GM20431 (cell line): ENCODE measurements around the gene RDH13.

Experiments used
- in situ Hi-C: fragments of 300-500 bp; cut with MseI, MboI; formaldehyde crosslinking; loops from one replicate; pipeline ENCODE4 v1.15.0; 2020; ENCODE audit warnings: low sequenced_read_pairs; ENCODE audit not compliant: unreplicated experiment

Gene RDH13

DNA sequence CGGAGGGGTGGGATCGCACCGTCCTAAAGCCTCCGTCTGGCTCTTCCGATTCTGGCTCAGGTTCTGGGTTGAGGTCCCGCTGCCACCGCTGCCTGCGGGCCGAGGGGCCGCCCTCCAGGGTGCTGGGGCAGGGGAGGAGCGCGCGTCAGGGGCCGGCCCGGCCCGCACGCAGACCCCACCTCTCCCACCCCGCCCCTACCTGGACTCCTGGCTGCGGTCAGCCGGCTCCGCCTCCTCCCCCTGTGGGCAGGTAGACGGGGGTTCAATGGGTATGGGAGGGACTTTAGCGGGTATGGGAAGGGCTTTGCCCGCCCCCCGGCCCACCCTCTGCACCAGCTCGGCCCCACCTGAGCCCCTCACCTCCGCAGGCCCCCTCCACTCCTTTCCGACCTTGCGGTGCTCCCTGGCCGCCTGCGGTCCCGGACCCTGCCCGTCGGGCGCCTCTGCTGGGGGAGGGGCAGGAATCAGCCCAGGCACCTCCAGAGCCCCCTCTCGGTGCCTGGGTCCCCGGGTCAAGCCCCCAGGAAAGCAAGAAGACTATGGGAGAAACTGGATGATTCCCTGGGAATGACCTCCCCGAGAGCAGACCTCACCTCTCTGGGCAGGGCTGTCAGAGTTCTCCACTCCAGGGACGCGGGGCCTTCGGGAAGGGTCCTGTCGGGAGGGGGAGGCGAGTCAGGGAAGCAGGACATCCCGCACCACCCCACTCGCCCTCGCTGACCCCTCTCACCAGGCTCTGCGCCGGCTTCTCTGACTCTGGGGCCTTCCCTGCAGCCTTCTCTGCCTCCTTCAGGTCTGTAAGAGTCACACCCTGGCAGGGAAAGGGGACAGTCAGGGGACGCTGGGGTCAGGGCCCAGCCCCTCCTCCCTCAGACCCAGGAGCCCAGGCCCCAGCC lies 29.7 kb upstream of the RDH13 start:
- in situ Hi-C loops: no loop called here

DNA sequence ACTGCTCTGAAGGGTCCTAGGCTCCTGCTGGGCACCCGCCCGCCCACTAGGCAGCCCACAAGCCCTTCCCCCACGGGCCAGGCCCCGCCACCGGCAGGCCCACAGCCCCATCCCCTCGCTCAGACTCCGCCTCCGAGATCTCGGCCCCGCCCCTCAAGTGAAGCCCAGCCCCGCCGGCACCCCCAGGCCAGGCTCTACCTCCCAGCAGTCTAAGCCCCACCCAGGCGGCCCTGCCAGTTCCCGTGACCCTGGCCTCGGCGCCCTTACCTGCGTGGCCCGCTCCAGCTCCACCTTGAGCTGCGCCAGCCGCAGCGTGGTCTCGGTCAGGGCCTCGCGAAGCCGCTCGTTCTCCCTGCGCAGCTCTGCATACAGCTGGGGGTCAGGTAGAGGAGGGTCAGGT lies 29.0 kb upstream of the RDH13 start:
- in situ Hi-C loops: no loop called here

DNA sequence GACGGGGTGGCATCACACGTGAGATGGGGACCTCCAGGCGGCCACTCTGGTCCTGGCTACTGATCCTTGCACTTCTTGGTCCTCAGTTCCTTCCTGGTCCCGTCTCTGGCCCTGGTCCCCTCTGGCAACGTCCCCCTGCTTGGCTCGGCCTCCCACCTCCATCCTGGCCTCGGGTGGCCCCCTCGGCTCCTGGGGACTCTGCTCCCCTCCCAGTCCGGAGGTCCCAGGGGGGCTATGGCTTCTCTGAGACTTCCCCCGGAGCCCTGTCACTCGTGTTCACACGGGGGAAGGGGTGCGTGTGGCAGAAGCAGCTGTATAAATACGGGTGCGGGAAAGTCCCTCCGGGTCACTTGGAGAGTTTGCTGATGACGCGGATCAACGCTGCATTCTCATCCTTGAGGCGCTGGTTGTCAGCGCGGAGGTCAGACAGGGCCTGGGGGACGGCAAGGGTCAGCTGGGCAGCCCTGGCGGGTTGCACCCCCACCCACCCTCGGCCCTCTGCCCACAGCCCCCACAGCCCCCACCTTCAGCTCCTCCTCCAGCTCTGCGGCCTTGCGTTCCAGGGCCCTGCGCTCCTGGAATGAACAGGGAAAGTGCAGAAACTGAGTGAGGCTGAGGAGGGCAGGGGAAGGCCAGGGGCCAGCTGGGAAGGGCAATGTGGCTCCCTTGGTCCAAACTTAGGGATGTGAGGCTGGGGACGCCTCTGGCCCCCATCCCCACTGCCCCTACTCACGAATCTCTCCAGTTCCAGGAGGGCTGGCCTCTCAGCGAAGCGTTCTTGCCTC lies 28.4 kb upstream of the RDH13 start:
- in situ Hi-C loops: no loop called here

DNA sequence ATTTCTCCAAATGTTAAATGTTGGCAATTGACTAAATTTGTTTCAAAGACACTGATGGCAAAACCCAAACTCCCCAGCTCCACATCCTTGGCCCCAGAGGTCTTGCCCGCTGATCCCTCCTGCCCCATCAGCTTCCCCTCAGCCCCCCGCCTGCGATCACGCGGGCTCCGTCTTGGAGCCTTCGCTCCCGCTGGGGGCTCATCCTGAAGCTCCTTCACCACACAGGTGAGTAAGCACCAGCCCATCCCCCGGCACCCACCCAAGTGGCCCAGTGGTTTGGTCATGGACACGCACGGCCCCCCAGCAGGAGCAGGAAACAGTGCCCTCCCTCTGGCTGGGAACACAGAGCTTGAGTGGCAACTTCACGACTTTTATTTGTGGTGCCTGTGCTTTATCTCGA lies 27.6 kb upstream of the RDH13 start:
- in situ Hi-C loops: no loop called here

DNA sequence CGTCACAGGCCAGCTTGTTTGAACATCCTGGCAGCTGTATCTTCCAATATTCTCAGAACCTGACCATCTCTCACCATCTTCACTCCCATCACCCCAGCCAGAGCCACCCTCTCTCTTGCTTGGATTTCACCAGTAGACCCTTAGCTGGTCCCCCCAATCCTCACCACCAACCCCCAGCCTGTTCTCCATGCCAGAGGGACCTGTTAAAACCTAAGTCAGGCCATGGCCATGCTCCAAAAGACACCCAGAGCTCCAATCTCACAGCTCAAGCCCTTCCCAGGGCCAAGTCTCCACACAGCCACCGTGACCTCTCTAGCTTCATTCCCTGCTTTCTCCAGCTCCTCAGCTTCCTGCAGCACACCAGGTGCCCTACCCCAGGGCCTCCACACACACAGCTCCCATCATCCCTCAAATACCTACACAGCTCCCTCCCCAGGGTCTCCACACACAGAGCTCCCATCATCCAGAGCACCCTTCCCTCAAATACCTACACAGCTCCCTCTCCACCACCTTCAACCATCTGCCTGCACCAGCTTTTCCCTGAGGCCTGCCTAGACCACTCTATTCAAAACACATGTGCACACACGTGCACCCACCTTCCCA lies 26.5 kb upstream of the RDH13 start:
- in situ Hi-C loops: no loop called here

DNA sequence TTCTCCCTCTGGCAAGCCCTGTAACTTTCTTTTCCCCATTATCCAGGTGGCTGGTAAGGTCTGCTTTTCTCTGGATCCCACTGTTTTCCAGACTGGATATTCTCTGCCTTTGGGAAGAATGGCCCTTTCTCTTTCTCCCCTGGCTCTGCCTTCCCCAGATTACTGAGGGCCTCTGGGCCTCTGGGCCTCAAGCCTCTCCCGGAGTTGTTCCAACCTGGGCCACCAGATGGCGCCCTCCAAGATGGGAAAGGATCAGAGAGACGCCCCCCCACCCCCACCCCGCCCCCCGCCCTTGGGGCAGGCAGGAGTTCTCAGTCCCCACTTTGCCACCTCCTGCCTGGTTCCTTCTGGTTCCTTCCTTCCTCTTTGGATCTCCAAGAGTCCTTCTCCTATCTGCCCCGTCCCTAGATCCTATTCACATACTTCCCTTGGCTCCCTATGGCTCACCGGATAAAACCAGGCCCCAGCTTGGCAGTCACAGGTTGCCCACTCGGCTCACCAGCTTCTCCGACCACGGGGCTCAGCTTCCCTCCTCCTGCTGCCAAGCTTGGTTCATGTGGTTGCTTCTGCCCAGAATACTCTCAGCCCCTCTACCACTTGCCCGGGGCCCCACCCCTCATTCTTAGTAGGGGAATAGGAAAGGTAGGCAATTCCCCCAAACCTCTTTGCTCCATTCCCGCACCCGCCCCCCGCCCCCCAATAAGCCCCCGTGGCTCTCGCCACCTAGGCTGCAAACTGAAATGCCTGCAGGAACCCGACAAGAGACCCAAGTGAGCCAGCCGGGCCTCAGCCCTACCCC lies 25.8 kb upstream of the RDH13 start:
- in situ Hi-C loops: no loop called here

DNA sequence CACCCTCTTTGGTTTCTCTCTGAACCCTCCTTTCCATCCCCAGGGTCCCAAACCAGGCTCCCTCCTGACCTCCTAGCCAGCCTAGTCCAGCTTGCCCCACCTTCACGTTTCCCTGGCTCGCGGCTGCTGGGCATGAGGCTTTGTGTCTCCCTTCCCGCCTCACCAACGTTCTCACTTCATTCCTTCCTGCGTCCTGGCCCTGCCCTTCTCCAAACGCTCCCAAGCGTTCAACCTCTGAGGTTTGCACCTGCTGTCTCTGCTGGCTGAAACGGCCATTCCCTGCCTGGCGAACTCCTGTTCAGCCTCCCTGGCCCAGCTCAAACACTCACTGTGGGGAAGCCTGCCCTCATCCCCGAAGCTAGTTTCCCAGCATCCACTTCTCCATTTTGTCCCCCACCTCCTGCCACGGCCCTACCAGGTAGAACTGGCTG lies 25.1 kb upstream of the RDH13 start:
- in situ Hi-C loops: no loop called here

DNA sequence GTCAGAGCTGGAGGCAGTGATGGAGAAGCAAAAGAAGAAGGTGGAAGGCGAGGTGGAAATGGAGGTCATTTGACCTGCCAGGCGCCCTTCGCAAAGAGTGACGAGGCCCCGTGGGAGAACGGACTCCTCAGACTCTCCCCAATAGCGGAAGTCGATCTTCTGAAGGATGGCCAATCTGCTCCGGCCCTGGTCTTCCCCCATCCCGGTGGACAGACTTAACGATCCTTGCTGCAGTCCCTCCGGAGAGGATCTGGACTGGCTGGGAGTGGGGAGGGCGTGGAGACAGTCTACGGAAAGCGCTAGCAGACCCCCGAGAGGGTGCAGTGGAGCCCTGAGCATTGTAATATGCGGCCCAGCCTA lies 24.6 kb upstream of the RDH13 start:
- in situ Hi-C loops: no loop called here

DNA sequence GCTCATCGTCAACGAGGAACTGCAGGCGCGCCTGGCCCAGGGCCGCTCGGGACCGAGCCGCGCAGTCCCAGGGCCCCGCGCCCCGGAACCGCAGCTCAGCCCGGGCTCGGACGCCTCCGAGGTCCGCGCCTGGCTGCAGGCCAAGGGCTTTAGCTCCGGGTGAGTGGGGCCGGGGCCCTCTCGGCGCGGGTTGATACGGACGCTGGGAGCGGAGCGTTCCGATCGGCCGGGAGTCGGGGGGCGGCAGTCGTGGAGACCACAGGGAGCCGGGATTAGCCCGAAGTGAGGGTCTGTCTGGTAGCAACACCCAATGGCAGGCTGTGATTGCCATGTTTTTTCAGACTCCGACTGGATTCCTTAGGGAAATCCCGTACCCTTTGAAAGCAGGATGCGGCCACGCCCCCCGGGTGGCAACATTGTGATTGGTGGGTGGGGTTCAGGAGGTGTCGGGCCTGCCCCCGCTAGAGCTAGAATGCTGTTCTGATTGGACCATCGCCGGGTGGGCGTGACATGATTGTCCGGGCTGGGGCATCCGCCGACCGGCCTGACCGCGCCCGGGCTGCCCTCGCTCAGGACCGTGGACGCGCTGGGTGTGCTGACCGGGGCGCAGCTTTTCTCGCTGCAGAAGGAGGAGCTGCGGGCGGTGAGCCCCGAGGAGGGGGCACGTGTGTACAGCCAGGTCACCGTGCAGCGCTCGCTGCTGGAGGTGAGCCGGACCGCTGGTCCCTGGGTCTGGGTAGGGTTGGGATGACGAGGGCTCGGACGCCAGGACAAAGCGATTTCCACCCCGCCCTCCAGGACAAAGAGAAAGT lies 24.0 kb upstream of the RDH13 start:
- in situ Hi-C loops: no loop called here

DNA sequence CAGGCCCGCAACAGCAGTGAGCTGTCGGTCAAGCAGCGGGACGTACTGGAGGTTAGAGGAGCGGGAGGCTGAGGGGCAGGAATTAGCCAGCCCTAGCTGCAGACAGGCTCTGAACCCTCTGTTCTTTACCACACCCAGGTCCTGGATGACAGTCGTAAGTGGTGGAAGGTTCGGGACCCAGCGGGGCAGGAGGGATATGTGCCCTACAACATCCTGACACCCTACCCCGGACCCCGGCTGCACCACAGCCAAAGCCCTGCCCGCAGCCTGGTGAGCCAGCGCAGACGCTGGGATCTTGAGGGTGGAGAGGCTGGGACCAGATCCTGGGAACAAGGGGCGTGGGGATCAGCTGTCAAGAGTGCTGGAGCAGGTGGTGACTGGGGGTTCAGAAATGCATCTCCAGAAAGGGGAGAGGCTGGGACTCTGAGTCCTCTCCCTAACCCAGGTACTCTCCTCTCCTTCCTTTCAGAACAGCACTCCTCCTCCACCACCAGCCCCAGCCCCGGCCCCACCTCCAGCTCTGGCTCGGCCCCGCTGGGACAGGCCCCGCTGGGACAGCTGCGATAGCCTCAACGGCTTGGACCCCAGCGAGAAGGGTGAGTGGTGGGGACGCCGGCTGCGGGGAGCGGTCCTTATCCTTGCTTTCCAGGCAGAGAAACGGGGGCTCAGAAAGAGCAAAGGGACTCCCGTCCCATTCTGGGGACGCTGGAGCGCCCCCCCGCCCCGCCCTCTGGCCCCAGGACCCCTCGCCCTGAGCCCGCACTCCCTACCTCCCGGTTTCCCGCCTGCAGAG lies 23.2 kb upstream of the RDH13 start:
- in situ Hi-C loops: no loop called here

DNA sequence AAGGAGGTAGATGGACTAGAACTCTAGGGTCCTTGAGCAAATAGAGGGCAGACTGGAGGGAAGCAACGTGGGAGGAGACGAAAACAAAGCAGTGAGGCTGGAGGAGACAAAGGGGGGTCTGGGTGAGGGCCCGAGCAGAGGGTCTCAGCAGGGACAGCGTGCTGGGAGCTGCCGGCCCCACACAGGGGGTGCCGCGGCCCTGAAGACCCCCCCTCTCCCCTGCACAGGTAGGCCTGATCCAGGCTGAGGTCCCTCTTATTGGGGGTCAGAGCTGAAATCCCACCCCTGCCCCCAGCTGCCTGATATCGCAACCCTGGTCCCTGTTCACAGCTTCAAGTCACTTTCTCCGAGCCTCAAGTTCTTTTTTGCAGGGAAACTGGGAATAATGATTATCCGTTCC lies 21.5 kb upstream of the RDH13 start:
- in situ Hi-C loops: no loop called here

DNA sequence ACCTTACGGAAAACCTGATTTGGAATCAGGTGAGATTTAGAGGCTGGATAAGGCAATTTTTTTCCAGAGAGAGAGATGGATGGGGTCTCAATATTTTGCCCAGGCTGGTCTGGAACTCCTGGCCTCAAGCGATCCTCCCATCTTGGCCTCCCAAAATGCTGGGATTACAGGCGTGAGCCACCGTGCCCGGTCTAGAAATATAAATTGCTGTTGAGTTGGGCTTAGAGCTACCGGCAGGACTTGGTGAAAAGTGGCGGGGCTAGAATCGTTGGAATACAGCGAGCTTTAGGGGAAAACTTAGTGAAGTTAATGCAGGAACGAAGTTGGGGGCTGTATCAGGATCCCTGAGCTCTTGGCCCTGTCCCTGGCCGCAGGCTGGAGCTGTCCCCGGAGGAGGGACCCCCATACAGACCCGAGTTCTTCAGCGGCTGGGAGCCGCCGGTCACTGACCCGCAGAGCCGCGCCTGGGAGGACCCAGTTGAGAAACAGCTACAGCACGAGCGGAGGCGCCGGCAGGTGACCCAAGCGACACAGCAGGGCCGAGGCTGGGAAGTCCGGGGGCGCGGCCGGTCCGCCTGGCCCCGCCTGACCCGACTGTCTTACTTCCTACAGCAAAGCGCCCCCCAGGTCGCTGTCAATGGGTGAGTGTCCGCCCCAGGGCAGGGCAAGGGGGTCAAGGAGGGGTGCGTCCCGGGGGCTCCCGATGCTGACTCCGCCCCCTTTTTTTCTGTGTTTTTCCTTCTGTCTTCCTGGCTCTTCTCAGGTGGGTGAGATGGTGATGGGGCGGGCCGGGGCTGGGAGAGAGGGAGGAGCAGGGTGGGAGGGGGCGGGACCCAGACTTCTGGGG lies 20.3 kb upstream of the RDH13 start:
- in situ Hi-C loops: no loop called here

DNA sequence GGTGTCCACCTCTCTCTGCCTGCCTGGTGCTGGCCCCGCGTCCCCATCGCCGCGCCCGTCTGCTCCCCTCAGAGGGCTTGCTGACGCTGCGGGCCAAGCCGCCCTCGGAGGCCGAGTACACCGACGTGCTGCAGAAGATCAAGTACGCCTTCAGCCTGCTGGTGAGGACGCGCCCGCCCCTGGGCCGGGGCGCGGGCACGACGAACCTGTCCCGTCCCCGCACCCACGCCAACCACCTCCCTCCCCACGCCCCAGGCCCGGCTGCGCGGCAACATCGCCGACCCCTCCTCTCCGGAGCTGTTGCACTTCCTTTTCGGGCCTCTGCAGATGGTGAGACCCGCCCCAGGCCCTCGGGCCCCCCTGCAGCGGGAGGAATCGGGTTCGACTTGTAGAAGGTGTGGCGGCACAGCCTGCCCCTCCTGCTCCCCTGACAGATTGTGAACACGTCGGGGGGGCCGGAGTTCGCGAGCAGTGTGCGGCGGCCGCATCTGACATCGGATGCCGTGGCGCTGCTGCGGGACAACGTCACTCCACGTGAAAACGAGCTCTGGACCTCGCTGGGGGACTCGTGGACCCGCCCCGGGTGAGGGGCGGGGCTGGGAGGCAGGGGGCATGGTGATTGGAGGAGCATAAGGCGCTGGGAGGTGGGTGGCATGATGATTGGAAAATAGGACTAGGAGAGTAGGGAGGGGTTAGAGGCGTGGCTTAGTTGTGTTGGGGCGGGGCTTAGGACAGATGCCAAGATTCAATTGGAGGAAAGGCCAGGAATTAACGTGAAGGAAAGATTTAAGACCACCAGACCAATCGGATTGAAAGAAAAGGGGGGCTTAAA lies 19.3 kb upstream of the RDH13 start:
- in situ Hi-C loops: no loop called here

DNA sequence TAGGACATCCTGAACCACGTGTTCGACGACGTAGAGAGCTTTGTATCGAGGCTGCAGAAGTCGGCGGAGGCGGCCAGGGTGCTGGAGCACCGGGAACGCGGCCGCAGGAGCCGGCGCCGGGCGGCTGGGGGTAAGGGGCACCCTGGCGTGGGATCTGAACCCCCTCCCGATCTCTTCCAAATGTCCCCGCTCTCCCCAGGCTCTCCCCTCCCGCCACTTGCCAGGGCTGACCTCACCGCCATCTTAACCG lies 18.7 kb upstream of the RDH13 start:
- in situ Hi-C loops: no loop called here

DNA sequence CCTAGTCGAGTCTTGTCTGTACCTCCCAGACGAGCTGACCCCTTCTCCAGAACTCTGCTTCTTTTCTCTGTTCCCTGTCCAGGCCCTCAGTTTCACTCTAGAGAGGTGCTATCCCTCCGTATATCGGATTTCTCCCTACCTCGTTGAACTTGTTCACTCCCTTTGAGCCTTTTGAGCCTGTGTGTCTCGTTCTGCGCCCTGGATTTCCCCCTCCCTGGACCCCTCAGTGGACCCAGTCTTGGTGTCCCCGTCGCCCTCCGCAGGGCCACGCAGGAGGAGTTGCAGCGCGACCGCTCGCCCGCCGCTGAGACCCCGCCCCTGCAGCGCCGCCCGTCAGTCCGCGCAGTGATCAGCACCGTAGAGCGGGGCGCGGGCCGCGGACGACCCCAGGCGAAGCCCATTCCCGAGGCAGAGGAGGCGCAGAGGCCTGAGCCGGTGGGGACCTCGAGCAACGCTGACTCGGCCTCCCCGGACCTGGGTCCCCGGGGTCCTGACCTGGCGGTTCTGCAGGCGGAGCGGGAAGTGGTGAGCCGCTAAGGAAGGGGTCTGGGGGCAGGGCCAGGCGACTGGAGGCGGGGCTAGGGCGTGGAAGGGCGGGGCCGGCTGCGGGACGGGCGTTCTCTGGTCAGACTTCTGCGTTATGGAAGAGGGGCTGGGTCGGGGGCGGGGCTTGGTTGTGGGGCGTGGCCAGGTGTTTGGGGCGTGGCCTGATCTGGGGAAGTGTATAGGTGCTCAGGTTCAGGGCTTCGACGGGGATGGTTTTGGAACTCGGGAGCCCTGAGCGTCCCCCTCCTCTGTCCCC lies 18.2 kb upstream of the RDH13 start:
- in situ Hi-C loops: no loop called here

DNA sequence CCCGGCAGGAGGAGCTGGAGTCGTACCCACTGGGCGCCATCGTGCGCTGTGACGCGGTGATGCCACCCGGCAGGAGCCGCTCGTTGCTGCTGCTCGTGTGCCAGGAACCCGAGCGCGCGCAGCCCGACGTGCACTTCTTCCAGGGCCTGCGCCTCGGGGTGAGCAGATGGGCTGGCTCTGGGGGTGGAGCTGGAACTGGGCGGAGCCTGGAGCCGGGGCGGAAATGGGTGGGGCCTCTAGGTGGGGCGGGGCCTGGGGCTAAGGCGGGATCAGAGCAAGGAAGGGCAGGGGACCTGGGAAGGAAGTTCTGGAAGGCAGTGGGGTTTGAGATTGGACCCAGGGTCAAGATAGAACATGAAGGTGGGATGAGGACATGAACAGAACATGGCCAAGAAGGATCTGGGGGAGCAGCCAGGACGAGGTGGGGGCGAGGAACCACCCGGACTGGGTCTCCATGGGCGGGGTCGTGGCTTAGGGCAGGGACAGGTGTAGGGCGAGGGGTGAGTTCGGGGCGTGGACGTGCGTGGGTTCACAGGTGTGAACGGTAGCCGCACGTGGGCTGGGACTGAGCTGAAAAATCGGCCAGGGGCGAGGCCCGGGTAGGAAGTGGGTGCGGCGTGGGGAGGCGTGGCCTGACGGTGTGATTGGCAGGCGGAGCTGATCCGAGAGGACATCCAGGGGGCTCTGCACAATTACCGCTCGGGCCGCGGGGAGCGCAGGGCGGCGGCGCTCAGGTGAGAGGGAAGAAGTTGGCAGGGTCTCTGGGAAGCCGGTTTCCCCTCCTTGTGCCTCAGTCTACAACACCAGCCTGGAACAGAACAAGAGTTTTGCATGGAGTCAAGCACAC lies 17.4 kb upstream of the RDH13 start:
- in situ Hi-C loops: no loop called here
